ENCODE measurements around the gene CES3.
"Not testable (repeated sequence)": the region's sequence is repeated elsewhere in the genome, so short reads cannot be mapped to it uniquely, and the experiment has no call there.

CES3 gene

GRCh38 chr16:66927918-66928649 lies 33.0 kb upstream of the CES3 start:
- no peak for DNase-seq

- DNase-seq, result peak in 1 of 5 donors; percentile 49
Measured at GRCh38 chr16:66928702-66929388, 32.2 kb upstream of the CES3 start.

- no peak for DNase-seq
Measured at GRCh38 chr16:66930189-66930588, 30.9 kb upstream of the CES3 start.

GRCh38 chr16:66931665-66932064 lies 29.4 kb upstream of the CES3 start:
- no peak for DNase-seq

GRCh38 chr16:66932076-66932475 lies 29.0 kb upstream of the CES3 start:
- DNase-seq, result no peak

GRCh38 chr16:66933776-66934137 lies 27.3 kb upstream of the CES3 start:
- no peak for DNase-seq

- DNase-seq, result peak; percentile 73 to 90 (median 83)
Measured at GRCh38 chr16:66934138-66934838, 26.8 kb upstream of the CES3 start, which contains the start of gene CIAO2B. CIAO2B (minus strand) TSS chr16:66934402; CDS start chr16:66934364, 38 bp downstream.

GRCh38 chr16:66934839-66935313 lies 26.2 kb upstream of the CES3 start:
- not testable (repeated sequence) for DNase-seq

- no peak for DNase-seq
Measured at GRCh38 chr16:66935314-66936011, 25.6 kb upstream of the CES3 start, which contains the start of gene CES2. CES2 (plus strand) TSS chr16:66935516; CDS start chr16:66935636, 120 bp downstream.

GRCh38 chr16:66936462-66936861 lies 24.6 kb upstream of the CES3 start:
- no peak for DNase-seq

- no peak for DNase-seq
Measured at GRCh38 chr16:66936889-66937554, 24.0 kb upstream of the CES3 start.

- no peak for DNase-seq
Measured at GRCh38 chr16:66937725-66938337, 23.2 kb upstream of the CES3 start.

GRCh38 chr16:66939366-66939765 lies 21.7 kb upstream of the CES3 start:
- DNase-seq, result no peak

GRCh38 chr16:66940236-66940635 lies 20.8 kb upstream of the CES3 start:
- DNase-seq, result no peak

GRCh38 chr16:66942981-66943380 lies 18.1 kb upstream of the CES3 start:
- DNase-seq, result no peak

- DNase-seq, result no peak
Measured at GRCh38 chr16:66943426-66944053, 17.5 kb upstream of the CES3 start.

- no peak for DNase-seq
Measured at GRCh38 chr16:66944054-66944441, 17.0 kb upstream of the CES3 start.

- DNase-seq, result not testable (repeated sequence)
Measured at GRCh38 chr16:66944971-66945370, 16.1 kb upstream of the CES3 start.

- no peak for DNase-seq
Measured at GRCh38 chr16:66945939-66946338, 15.1 kb upstream of the CES3 start.

- no peak for DNase-seq
Measured at GRCh38 chr16:66946541-66946940, 14.5 kb upstream of the CES3 start.

- DNase-seq, result no peak
Measured at GRCh38 chr16:66946974-66947301, 14.1 kb upstream of the CES3 start.
